WI38 (cell line): ENCODE data around the gene PLPP1.

ENCODE experiments used
- H3K4me3 ChIP-seq: 2 replicates; pipeline ENCODE4 v1.5.1; 2011; ENCODE audit warnings: low read depth, mild to moderate bottlenecking, control low read depth, low read length
- CTCF ChIP-seq: IDR thresholded peaks from 2 replicates; pipeline ENCODE4 v1.5.1; 2012; ENCODE audit warnings: low read depth, mild to moderate bottlenecking, control low read depth, low read length

Gene PLPP1

GRCh38 chr5:55469839-55470238 lies 64.9 kb downstream of the PLPP1 start:
- no peak for TF ChIP-seq CTCF
- no peak overlapping the region for H3K4me3 ChIP-seq

- TF ChIP-seq CTCF: no peak
Measured at GRCh38 chr5:55467862-55468551, 66.8 kb downstream of the PLPP1 start.

GRCh38 chr5:55463613-55464012 lies 71.2 kb downstream of the PLPP1 start:
- no peak for TF ChIP-seq CTCF
- H3K4me3 ChIP-seq: no peak overlapping the region

More at GRCh38 chr5:55467862-55468551, 66.8 kb downstream of the PLPP1 start:
- no peak overlapping the region for H3K4me3 ChIP-seq

- H3K4me3 ChIP-seq: no peak overlapping the region
- no peak for TF ChIP-seq CTCF
Measured at GRCh38 chr5:55459572-55459971, 75.2 kb downstream of the PLPP1 start.

- TF ChIP-seq CTCF: no peak
- H3K4me3 ChIP-seq: no peak overlapping the region
Measured at GRCh38 chr5:55456216-55456895, 78.4 kb downstream of the PLPP1 start.

- no peak for TF ChIP-seq CTCF
Measured at GRCh38 chr5:55454282-55454681, 80.5 kb downstream of the PLPP1 start.

GRCh38 chr5:55453211-55453610 lies 81.6 kb downstream of the PLPP1 start:
- H3K4me3 ChIP-seq: no peak overlapping the region
- TF ChIP-seq CTCF: no peak

More at GRCh38 chr5:55454282-55454681, 80.5 kb downstream of the PLPP1 start:
- H3K4me3 ChIP-seq: no peak overlapping the region
